ENCODE results near the gene RNF121.

RNF121 gene

GRCh38 chr11:72014761-72015320 is 86.0 kb downstream of the RNF121 start:
- H3K27me3 ChIP-seq: no peaks in the 10 kb centered on the region
- no peak for TF ChIP-seq CTCF (IDR thresholded peaks at IDR 0.05)
- no peak overlapping the region for H3K27ac ChIP-seq
- H3K9me3 ChIP-seq: no peaks in the 10 kb centered on the region
- no peaks in the 10 kb centered on the region for H3K4me1 ChIP-seq (ENCODE audit: control insufficient read depth in 1 of 2, insufficient read depth in 1 of 2, low read depth in 1 of 2, low read length in 1 of 2)
- no peak overlapping the region for H3K4me3 ChIP-seq (ENCODE audit: low read depth in 1 of 2, low read length in 1 of 2)
- peaks cover 100% of the 10 kb centered on the region for H3K36me3 ChIP-seq

GRCh38 chr11:72015511-72016061 is 86.7 kb downstream of the RNF121 start:
- Histone ChIP-seq H3K36me3 (peaks cover 100% of the 10 kb centered on the region), H3K9me3 (no peaks in the 10 kb centered on the region), H3K4me1 (ENCODE audit: control insufficient read depth in 1 of 2, insufficient read depth in 1 of 2, low read depth in 1 of 2, low read length in 1 of 2) (no peaks in the 10 kb centered on the region), H3K27me3 (no peaks in the 10 kb centered on the region), H3K27ac (no peak overlapping the region), H3K4me3 (ENCODE audit: low read depth in 1 of 2, low read length in 1 of 2) (no peak overlapping the region)
- TF ChIP-seq CTCF (IDR thresholded peaks at IDR 0.05): no peak

- Histone ChIP-seq H3K4me1 (ENCODE audit: control insufficient read depth in 1 of 2, insufficient read depth in 1 of 2, low read depth in 1 of 2, low read length in 1 of 2) (no peaks in the 10 kb centered on the region), H3K27me3 (no peaks in the 10 kb centered on the region), H3K4me3 (ENCODE audit: low read depth in 1 of 2, low read length in 1 of 2) (no peak overlapping the region), H3K36me3 (peaks cover 100% of the 10 kb centered on the region), H3K9me3 (no peaks in the 10 kb centered on the region), H3K27ac (no peak overlapping the region)
- TF ChIP-seq CTCF (IDR thresholded peaks at IDR 0.05): no peak
Measured at GRCh38 chr11:72018171-72018570, 89.3 kb downstream of the RNF121 start.

GRCh38 chr11:72023335-72023734 is 94.5 kb downstream of the RNF121 start:
- Histone ChIP-seq H3K27ac (no peak overlapping the region), H3K4me3 (ENCODE audit: low read depth in 1 of 2, low read length in 1 of 2) (no peak overlapping the region), H3K4me1 (ENCODE audit: control insufficient read depth in 1 of 2, insufficient read depth in 1 of 2, low read depth in 1 of 2, low read length in 1 of 2) (peaks cover 20 to 23% of the 10 kb centered on the region in 2 experiments), H3K36me3 (peaks cover 64% of the 10 kb centered on the region), H3K27me3 (no peaks in the 10 kb centered on the region), H3K9me3 (no peaks in the 10 kb centered on the region)
- TF ChIP-seq CTCF (IDR thresholded peaks at IDR 0.05): no peak

- H3K9me3 ChIP-seq: no peaks in the 10 kb centered on the region
- peaks cover 64% of the 10 kb centered on the region for H3K36me3 ChIP-seq
- no peak for TF ChIP-seq CTCF (IDR thresholded peaks at IDR 0.05)
- no peak overlapping the region for H3K4me3 ChIP-seq (ENCODE audit: low read depth in 1 of 2, low read length in 1 of 2)
- peaks cover 20 to 23% of the 10 kb centered on the region in 2 experiments for H3K4me1 ChIP-seq (ENCODE audit: control insufficient read depth in 1 of 2, insufficient read depth in 1 of 2, low read depth in 1 of 2, low read length in 1 of 2)
- peak overlapping the region; percentile 43 for H3K27ac ChIP-seq
- no peaks in the 10 kb centered on the region for H3K27me3 ChIP-seq
Measured at GRCh38 chr11:72024069-72024754, 95.4 kb downstream of the RNF121 start.
